GM18909 (cell line): Measurements from ENCODE around the gene DIP2A.
A peak's percentile ranks its signal among the peaks of the same experiment; 100 is the strongest.
"Not testable (repeated sequence)": the region's sequence is repeated elsewhere in the genome, so short reads cannot be mapped to it uniquely, and the experiment has no call there.

Experiments
- ATAC-seq: cut with Tn5 transposase; IDR thresholded peaks from one replicate; pipeline ENCODE4 v1.9.1; 2021; ENCODE audit warnings: mild to moderate bottlenecking; ENCODE audit not compliant: unreplicated experiment, poor library complexity

The DIP2A gene

GRCh38 chr21:46448108-46448507 lies 10.6 kb upstream of the DIP2A start:
- no peak for ATAC-seq

GRCh38 chr21:46448855-46449254 lies 9.8 kb upstream of the DIP2A start:
- not testable (repeated sequence) for ATAC-seq

DNA sequence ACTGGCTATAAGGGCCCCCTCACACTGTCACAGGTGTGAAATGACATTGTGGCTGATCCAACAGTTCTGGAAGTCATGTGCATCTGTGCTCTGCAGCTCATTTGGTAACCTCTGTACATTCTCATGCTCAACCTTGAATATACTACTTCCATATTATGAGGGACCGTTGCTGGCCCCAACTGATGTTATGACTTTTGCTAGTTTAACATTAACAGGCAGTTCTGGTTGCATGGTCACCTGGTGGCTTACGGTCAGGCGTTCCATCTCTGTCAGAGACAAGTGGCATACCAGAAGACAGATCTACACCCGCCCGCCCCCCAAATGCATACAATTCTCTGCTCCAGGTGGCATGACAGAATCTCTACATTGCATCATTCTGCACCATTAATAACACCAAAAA lies 6.0 kb upstream of the DIP2A start:
- no peak for ATAC-seq

DNA sequence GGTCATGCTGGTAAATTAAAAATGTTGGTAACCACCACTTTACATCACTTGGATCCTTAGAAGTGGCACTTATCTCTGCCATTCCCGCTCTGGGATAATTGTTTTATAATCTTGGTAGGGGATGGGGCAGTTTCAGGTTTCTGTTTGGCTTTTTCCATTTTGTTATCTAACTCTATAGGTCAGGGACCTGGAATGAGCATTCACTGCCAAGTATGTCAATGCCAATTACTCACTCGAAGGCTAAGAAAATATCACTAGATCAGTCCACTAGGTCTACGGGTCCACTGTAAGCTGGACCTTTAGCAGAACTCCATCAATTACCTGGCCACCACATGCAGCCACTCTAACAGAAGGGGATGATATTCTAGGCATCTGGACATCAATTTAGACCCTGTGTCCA lies 4.5 kb upstream of the DIP2A start:
- ATAC-seq: no peak

- ATAC-seq: no peak
Observed at GRCh38 chr21:46454634-46455390, 3.9 kb upstream of the DIP2A start.

- no peak for ATAC-seq
Observed at GRCh38 chr21:46455575-46456385, 2.9 kb upstream of the DIP2A start.

GRCh38 chr21:46456750-46457149 lies 1.9 kb upstream of the DIP2A start:
- no peak for ATAC-seq

DNA sequence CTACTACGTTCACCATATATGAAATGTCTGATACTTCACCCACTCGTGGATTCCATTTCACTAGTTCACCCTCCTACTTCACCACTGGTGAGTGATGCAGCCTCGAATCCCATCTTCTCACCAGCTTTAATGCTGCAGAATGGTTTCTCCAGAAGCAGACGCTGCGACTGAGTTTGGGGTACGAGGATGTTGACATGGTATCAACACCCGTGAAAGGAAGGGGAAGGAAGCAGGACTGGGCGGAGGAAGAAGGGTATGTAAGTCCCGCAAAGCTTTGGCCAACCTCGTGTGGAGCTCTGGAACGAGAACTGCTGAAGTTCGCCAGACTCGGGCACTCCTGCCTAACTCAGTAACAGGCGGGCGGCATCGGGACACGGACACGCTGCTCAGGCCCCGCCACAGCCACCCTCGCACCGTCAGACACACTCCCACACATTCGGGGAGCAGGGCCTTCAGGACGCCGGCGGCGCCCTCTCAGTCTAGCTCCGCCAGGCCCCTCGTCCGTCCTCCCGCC lies 833 bp upstream of the DIP2A start:
- peak; percentile 28 for ATAC-seq

DNA sequence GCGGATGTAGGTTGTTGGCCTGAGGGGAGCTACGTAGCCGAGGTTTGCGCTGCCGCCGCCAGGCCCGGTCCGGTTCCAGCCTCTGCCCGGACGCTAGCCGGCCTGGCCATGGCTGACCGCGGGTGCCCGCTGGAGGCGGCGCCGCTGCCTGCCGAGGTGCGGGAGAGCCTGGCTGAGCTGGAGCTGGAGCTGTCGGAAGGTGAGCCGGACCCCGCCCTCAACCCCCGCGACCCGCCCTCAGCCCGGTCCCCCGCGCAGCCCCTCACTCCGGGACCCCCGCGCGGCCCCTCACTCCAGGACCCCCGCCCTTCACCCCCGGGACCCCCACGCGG lies 299 bp downstream of the DIP2A start:
- no peak for ATAC-seq

GRCh38 chr21:46459356-46460112 lies 843 bp downstream of the DIP2A start:
- no peak for ATAC-seq

DNA sequence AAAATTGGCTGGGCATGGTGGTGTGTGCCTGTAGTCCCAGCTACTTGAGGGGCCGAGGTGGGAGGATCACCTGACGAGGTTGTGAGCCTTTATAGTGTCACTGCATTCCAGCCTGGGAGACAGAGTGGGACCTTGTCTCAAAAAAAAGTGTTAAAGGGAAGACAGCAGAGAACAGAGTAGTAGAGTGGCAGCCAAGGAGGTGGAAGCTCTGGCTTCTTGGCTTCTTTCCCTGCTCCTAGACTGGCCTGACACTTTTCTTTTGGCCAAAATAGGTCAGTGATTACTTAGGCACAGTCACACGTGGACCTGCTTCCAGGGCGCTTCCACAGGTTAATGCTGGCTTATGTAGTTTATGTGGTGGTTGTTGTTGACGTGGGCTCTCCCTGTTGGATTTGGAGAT lies 3.2 kb downstream of the DIP2A start:
- no peak for ATAC-seq

DNA sequence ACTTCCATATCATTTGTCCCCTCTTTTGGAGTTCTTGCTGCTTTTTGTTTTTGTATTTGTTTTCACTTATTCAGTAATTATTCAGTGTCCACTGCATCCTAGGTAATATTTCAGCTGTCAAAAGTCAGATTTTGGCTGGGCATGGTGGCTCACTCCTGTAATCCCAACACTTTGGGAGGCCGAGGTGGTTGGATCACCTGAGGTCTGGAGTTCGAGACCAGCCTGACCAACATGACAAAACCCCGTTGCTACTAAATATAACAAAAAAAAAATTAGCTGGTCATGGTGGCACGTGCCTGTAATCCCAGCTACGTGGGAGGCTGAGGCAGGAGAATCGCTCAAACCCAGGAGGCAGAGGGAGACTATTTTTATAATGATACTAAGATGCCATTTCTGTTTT lies 6.5 kb downstream of the DIP2A start:
- ATAC-seq: not testable (repeated sequence)

DNA sequence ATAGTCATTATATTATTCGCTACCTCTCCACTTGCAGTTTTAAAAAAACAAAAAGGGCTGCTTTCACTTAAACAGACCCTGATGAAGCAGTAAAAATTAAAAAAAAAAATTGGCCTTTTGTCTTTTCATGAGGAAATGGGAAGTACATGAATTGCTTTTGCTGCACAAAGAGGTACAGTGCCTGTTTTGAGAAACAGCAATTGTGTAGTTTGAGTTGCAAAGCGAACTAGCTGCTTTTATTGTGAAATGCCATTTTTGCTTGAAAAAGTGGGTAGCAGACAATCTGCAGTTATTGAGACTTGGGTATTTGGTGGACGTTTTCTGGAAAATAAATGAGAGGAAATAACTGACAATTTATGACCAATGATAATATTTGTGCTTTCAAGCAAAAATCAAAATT lies 7.0 kb downstream of the DIP2A start:
- no peak for ATAC-seq

GRCh38 chr21:46468108-46468774 lies 9.6 kb downstream of the DIP2A start:
- ATAC-seq: no peak

GRCh38 chr21:46469275-46469674 lies 10.6 kb downstream of the DIP2A start:
- no peak for ATAC-seq

DNA sequence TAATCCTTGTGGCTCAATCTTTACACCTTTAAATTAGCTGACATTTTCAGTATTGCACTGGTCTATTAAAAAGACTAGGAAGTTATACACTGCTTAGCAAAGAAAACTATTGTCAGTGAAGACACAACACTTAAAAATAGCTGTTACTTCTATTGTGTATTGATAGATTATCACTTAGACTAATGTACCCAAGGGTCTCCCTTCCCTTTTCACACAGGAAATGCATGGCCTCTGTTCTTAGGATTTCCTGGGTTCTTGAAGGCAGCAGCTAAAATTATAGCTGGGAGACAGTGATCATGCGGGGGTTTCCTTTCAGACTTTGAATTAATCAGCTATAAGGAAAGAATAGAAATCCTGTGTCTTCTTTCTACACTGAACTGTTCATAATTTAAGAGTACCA lies 12.8 kb downstream of the DIP2A start:
- no peak for ATAC-seq

DNA sequence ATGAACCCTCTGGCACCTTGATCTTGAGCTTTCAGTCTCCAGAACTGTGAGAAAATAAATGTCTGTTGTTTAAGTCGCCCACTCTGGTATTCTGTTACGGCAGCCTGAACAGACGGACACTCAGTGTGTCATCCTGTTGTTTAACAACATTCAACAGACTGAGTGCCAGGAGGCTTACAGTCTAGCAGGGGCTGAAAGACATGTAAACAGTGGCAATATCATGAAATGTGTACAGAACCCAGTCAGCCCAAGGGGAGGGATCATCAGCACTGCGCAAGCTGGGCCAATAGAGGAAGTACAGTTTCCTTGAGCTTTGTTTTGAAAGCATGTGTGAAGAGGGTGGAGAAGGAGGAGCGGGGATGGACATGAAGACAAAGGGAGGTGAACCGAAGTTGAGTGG lies 13.6 kb downstream of the DIP2A start:
- no peak for ATAC-seq

GRCh38 chr21:46474382-46474781 lies 15.7 kb downstream of the DIP2A start:
- ATAC-seq: no peak

- ATAC-seq: no peak
Observed at GRCh38 chr21:46475296-46475695, 16.6 kb downstream of the DIP2A start.

- no peak for ATAC-seq
Observed at GRCh38 chr21:46477765-46478164, 19.1 kb downstream of the DIP2A start.
